GM18909 (cell line): ENCODE data around the gene SLC2A13.
"Not testable (repeated sequence)": the region's sequence is repeated elsewhere in the genome, so short reads cannot be mapped to it uniquely, and the experiment has no call there.

ENCODE experiments used
- ATAC-seq: cut with Tn5 transposase; IDR thresholded peaks from one replicate; pipeline ENCODE4 v1.9.1; 2021; ENCODE audit warnings: mild to moderate bottlenecking; ENCODE audit not compliant: unreplicated experiment, poor library complexity

SLC2A13 gene

DNA sequence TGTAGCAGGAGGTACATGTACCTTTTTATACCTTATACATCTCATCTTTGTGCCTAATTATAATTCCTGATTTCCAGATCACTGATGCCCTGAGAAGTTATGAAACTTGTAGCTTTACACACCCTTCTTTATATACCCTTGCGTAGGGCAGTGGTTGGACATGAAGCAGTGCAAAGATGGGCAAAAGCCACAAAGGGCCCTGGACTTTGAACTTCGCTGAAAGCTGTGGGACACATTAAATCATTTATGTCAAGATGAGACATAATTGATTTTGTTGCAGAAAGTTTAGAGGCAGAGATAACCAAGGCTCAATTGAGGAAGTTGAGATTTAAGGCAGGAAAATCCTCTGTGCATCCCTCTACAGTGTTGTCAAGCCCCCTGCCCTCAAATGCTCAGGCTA lies 170.0 kb downstream of the SLC2A13 start:
- no peak for ATAC-seq

DNA sequence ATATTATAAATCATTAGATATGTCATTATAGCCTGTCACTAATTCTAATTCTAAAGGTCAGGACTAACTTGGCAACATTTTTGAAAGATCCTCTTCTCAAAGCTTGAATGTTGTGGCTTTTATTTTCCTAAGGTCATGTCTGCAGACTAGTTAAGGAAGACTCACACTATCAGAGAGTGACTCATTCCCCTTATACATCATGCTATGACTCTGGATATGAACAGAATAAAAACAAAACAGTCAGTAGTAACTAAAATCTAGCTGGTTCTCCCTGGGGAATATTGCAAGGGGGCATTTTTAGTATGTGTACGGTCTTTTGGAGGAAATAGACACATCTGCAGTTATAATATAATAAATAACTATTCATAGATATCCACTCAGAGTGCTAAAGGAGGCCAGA lies 170.6 kb downstream of the SLC2A13 start:
- no peak for ATAC-seq

DNA sequence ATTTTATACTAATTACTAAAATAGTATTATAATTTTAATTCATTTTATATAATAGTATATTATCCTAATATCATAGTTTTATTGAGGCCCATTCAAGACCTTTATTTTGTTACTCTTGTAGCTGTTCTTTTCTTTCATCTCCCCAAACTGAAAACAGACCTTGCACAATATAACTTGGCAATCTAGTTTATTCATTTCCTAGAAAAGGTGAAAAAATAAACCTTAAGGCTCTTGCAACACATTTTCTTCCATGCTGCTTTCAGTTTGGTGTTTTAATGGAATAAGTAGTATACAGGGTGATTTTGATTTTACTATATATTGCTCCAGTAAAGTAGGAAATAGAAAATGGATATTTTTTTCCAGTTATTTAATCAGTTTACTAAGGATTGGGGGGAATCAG lies 174.0 kb downstream of the SLC2A13 start:
- no peak for ATAC-seq

DNA sequence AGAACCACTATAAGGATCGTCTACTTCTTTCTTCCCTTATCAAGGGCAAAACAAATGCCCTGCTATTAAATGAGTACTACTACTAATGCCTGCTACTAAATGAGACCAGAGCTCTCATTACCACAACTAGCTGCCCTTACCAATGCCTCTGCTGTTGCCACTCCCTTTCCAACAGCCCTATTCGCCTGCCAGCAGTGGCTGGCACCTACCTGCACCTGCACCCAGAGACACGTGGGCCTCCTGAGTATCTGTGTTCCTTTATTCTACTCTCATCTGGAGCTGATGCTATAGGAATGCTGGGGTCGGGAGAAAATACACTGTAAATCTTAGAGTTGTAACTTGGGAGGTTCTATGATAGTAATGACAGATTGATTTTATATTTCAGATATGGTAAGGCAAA lies 174.7 kb downstream of the SLC2A13 start:
- ATAC-seq, result no peak

DNA sequence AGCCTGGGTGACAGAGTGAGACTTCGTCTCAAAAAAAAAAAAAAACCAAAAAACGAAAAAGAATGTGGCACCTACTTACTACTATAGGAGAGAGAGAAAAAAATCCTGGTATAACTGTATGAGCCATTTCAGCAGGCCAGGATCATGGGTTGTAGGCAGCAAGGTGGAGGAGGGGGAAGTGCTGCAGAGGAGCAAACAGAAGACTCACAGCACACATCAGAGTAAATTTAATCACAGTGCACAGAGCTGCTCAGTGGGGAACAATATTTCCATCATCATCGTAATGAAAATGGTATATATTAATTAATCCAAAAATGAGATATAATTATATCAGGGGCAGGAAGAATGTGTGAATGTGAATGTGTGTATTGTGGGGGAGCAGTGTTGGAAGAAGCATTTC lies 175.8 kb downstream of the SLC2A13 start:
- no peak for ATAC-seq

- no peak for ATAC-seq
Observed at GRCh38 chr12:39928181-39928899, 177.5 kb downstream of the SLC2A13 start.

DNA sequence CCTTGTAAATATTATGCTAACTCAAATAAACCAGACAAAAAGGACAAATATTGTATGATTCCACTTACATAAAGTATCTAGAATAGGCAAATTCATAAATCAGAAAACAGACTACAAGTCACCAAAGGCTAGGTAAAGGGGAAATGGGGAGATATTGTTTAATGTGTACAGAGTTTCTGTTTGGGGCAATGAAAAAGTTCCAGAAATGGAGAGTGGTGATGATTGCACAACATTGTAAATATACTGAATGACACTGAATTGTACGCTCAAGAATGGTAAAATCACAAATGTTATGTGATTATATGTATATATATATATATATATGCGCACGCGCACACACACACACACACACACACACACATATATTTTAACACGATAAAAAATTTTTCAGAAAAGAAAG lies 182.5 kb downstream of the SLC2A13 start:
- ATAC-seq, result no peak

DNA sequence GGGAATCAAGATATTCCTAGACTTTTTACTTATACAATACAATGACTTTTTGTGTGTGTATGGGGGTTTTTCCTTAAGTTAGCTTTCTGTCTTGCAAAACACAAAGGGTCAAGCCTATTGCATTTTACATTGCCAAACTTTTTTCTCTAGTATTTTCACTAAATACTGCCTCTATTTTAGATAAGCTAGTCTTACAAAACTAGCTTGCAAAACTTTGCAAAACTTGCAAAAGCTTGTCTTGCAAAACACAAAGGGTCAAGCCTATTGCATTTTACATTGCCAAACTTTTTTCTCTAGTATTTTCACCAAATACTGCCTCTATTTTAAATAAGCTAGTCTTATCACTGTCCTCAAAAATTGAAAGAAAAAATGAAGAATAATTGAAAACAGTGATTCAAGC lies 183.3 kb downstream of the SLC2A13 start:
- ATAC-seq, result not testable (repeated sequence)

- ATAC-seq, result no peak
Observed at GRCh38 chr12:39920647-39921046, 185.2 kb downstream of the SLC2A13 start.

DNA sequence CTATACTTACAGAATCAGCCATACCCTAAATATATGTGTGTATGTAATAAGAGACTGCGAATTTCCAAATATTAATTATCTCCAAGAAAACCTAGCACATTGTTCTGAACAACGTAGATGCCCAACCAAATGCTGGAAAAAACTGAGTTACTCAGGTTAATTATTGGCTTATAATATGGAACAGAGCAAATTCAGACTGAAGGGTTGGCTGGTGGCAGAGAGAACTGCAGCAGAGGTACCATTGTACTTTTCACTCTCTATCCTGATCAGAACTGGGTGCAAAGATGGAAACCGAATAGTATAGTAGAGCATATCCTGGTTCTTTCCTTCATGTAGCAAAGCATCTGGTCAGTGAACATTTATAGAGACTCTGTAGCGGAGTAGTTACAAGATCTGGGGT lies 185.7 kb downstream of the SLC2A13 start:
- no peak for ATAC-seq

DNA sequence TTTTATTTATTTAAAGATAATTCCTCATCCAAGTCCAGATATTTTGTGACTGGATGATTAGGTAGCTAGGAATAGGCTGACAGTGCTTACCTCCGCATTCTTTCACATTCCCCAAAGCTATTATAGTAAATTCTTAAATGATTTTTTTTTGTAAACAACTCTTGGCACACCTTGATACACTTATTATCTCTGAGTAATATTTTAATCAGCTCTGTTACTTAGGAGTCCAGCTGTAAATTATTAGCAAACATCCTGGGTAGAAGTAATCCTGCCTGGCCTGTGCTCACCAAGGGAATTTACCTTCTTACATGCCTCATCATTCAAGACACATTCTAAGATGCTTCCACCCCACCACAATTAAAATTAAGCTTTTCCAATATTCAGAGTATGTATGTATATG lies 186.1 kb downstream of the SLC2A13 start:
- no peak for ATAC-seq

- ATAC-seq, result no peak
Observed at GRCh38 chr12:39915249-39915648, 190.6 kb downstream of the SLC2A13 start.

- ATAC-seq, result no peak
Observed at GRCh38 chr12:39912211-39912980, 193.5 kb downstream of the SLC2A13 start.

DNA sequence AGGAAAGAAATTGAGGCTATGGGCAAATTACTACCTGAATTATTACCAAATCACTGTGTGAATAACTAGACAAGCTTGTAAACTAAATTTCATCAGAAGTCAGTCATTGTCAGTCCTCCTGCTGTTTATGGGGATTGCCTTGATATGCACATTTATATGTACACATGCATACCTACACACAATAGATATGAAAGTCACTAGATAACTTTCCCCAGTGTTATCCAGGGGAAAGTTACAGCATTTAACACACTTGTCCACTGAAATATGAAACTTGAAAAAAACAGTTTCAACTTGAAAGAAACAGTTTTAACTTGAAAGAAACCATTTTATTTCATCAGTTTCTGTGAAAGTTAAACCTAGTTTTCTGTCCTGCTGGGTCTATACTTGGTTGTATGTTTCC lies 199.6 kb downstream of the SLC2A13 start:
- no peak for ATAC-seq

GRCh38 chr12:39905152-39905551 lies 200.7 kb downstream of the SLC2A13 start:
- no peak for ATAC-seq

DNA sequence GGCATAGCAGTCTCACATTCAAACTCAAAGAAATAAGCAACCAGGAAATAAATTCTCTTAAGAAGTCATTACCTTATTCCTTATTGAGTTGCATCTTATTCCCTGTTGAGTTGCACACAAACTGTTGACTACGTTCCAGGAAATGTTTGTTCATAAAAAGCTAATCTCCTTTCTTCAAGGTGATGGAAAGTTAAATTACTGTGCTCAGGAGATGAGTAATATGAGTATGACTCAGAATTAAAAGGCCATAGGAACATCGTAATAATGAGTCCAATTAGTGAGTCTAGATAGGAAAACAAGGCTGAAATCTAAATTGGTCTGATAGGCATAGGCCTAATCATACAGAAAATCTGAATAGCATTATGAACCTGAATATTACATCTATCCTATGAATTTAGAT lies 203.1 kb downstream of the SLC2A13 start:
- no peak for ATAC-seq

DNA sequence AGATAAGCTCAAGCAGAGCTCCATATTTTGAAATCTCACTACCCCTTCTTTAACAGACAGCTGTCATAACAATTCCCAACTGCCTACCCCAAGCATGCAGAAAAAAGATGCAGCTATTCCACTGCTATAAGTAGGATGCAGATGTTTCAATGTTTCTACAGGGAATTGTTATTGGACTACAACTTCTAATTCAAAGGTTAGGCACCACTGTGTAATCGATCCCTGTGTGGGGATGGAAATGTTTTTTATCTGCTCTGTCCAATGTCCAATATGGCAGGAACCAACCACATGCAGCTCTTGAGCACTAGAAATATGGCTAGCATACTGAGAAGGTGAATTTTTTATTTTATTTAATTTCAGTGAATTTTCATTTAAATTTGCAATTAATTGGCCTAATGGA lies 208.6 kb downstream of the SLC2A13 start:
- no peak for ATAC-seq

- not testable (repeated sequence) for ATAC-seq
Observed at GRCh38 chr12:39893388-39893787, 212.5 kb downstream of the SLC2A13 start.

GRCh38 chr12:39892146-39892545 lies 213.7 kb downstream of the SLC2A13 start:
- no peak for ATAC-seq

DNA sequence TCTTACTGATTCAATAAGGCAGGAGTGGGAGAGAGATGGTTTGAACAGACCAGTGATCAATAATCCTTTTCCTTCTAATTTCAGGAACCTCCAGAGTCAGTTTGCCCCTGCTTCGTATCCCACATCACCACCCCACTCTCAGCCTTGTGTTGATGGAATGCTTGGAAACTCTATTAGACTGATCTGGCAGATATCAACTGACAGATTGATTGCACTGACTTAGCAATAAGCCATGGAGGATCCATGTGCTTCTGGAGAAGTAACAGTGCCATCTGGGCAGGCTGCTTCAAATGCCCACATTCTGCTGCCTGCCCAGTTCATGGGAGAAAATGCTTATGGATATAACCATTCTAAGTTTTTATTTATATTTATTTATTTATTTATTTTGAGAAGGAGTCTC lies 218.0 kb downstream of the SLC2A13 start:
- no peak for ATAC-seq

- no peak for ATAC-seq
Observed at GRCh38 chr12:39886106-39886505, 219.8 kb downstream of the SLC2A13 start.

DNA sequence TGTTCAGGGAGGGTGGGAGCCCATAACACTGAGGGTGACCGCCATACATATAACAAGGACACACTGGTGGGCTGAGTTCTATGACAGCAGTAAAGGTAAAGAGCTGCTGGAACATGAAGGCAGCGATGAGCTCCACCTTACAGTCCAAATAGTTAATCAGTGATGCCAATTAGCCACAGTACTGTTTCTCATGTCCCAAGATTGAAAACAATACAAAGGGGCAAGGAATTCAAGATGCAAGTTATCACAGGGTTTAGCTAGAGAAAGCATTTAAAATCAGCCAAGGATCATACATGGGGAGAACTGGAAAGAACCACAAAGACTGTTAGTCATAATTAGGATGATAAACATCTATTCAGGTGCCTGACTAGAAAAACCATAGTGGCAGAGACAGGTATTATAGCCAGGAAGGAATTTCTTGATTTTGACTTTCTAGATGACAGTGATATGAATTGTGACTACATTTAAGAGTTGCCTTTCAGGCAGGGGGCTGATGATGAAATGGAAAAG lies 221.2 kb downstream of the SLC2A13 start:
- ATAC-seq, result no peak
